ENCODE measurements around the gene MOB3B. TPM values are rescaled to one million over a fixed set of nuclear protein-coding genes. Genes with fewer than 3 reads are reported as not detected.

MOB3B gene
- total and polyA plus RNA-seq, 2 of the 13 experiments (the other 11 are each of a cell fraction or from before 2014, with no cell fraction given): 0.03 to 0.09 TPM

- intact Hi-C loops (cut with micrococcal nuclease; ENCODE audit: unreplicated experiment) (no loop called here), in situ Hi-C loops (cut with HindIII; ENCODE audit: extremely low pct_ligation_motif_present, low pct_unique_long_range_greater_than_20kb) (loop anchor here (5.0 kb wide), 1 partner anchor 195 kb away; no protein-coding TSS in a partner anchor)
- Histone ChIP-seq H3K27me3 (ENCODE audit: control insufficient read depth in 1 of 2, insufficient read depth in 2 of 2, low read length in 2 of 2) (peaks cover 7 to 26% of the 10 kb centered on the region in 2 experiments; a peak in 3 of 5 replicates), H3K36me3 (replicated peaks in 1 of 2; ENCODE audit: control insufficient read depth in 1 of 2, insufficient read depth in 2 of 2, low read length in 2 of 2) (no peaks in the 10 kb centered on the region), H3K27ac (ENCODE audit: extremely low read length, insufficient read depth, low read length) (no peak overlapping the region), H3K9ac (ENCODE audit: insufficient read depth, low read depth, low read length) (no peak overlapping the region), H3K4me1 (ENCODE audit: insufficient read depth, low read length) (peaks cover 9% of the 10 kb centered on the region), H3K4me3 (replicated peaks in 1 of 3; ENCODE audit: insufficient read depth in 1 of 3, low read depth in 2 of 3, low read length in 3 of 3) (no peak overlapping the region), H4K20me1 (ENCODE audit: insufficient read depth, low read length) (no peaks in the 10 kb centered on the region), H3K9me3 (ENCODE audit: low read length) (no peaks in the 10 kb centered on the region), H3K79me2 (ENCODE audit: insufficient read depth, low read length) (no peaks in the 10 kb centered on the region), H3K4me2 (ENCODE audit: low read depth, low read length) (no peak overlapping the region), H2AFZ (ENCODE audit: low read length) (no peak overlapping the region)
- 87% methylated on average over 5 of the region's 8 CpGs for WGBS (ENCODE audit: low lambda C conversion rate)
- BruUV-seq (replicated peaks): no TSS peak
- TF ChIP-seq ZNF354B (CRISPR knock-in tag; IDR thresholded peaks at IDR 0.05): no peak
- TF ChIP-seq ZNF563 (CRISPR knock-in tag; IDR thresholded peaks at IDR 0.05): no peak
- TF ChIP-seq, protein P1, sequence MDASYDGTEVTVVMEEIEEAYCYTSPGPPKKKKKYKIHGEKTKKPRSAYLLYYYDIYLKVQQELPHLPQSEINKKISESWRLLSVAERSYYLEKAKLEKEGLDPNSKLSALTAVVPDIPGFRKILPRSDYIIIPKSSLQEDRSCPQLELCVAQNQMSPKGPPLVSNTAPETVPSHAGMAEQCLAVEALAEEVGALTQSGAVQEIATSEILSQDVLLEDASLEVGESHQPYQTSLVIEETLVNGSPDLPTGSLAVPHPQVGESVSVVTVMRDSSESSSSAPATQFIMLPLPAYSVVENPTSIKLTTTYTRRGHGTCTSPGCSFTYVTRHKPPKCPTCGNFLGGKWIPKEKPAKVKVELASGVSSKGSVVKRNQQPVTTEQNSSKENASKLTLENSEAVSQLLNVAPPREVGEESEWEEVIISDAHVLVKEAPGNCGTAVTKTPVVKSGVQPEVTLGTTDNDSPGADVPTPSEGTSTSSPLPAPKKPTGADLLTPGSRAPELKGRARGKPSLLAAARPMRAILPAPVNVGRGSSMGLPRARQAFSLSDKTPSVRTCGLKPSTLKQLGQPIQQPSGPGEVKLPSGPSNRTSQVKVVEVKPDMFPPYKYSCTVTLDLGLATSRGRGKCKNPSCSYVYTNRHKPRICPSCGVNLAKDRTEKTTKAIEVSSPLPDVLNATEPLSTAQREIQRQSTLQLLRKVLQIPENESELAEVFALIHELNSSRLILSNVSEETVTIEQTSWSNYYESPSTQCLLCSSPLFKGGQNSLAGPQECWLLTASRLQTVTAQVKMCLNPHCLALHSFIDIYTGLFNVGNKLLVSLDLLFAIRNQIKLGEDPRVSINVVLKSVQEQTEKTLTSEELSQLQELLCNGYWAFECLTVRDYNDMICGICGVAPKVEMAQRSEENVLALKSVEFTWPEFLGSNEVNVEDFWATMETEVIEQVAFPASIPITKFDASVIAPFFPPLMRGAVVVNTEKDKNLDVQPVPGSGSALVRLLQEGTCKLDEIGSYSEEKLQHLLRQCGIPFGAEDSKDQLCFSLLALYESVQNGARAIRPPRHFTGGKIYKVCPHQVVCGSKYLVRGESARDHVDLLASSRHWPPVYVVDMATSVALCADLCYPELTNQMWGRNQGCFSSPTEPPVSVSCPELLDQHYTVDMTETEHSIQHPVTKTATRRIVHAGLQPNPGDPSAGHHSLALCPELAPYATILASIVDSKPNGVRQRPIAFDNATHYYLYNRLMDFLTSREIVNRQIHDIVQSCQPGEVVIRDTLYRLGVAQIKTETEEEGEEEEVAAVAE (CRISPR knock-in tag; IDR thresholded peaks at IDR 0.05; ENCODE audit: borderline replicate concordance): no peak
- no peak for TF ChIP-seq ARNT2 (CRISPR knock-in tag; IDR thresholded peaks at IDR 0.05; ENCODE audit: low read depth)
- no peak for TF ChIP-seq EP300 (IDR thresholded peaks at IDR 0.05; ENCODE audit: low read depth in 2 of 2, low read length in 2 of 2)
- TF ChIP-seq EP300 (CRISPR knock-in tag; IDR thresholded peaks at IDR 0.05; ENCODE audit: borderline replicate concordance): no peak
- no peak for TF ChIP-seq GRHL1 (CRISPR knock-in tag; conservative IDR thresholded peaks at IDR 0.05)
- TF ChIP-seq, protein P2, sequence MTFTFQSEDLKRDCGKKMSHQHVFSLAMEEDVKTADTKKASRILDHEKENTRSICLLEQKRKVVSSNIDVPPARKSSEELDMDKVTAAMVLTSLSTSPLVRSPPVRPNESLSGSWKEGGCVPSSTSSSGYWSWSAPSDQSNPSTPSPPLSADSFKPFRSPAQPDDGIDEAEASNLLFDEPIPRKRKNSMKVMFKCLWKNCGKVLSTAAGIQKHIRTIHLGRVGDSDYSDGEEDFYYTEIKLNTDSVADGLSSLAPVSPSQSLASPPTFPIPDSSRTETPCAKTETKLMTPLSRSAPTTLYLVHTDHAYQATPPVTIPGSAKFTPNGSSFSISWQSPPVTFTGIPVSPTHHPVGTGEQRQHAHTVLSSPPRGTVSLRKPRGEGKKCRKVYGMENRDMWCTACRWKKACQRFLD (CRISPR knock-in tag; IDR thresholded peaks at IDR 0.05; ENCODE audit: borderline replicate concordance): no peak
- TF ChIP-seq ETV5 (CRISPR knock-in tag; IDR thresholded peaks at IDR 0.05; ENCODE audit: borderline replicate concordance): no peak
- no peak for TF ChIP-seq ZNF619 (CRISPR knock-in tag; IDR thresholded peaks at IDR 0.05)
- ChIA-PET CTCF (ENCODE audit: low intra/inter-chr PET ratio, low total read pairs) (no interaction called here), POLR2A (no interaction called here)
- DNase-seq (ENCODE audit: low spot score): no peak
- FAIRE-seq: no peak
- no peak for ATAC-seq
Measured at GRCh38 chr9:27527702-27528075, 1.9 kb downstream of the MOB3B start.

Measured in HepG2 (cell line).